Measurements from ENCODE around the gene SLC2A4RG.

DNA sequence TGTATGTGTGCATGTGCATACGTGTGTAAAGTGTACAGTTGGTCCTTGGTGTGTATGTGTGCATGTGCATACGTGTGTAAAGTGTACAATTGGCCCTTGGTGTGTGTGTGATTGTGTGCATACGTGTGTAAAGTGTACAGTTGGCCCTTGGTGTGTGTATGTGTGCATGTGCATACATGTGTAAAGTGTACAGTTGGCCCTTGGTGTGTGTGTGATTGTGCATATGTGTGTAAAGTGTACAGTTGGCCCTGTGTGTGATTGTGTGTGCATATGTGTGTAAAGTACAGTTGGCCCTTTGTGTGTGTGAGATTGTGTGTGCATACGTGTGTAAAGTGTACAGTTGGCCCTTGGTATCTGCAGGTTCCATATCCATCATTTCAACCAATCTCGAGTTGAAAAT is 8.2 kb upstream of the SLC2A4RG start:
- TF ChIP-seq CTCF (IDR thresholded peaks at IDR 0.05) = no peak
- no peak for TF ChIP-seq POLR2A (IDR thresholded peaks at IDR 0.05)
